K562 (cell line): ENCODE data around the gene COL9A2. TPM values are rescaled to one million over a fixed set of nuclear protein-coding genes. Genes with fewer than 3 reads are reported as not detected.
A peak's percentile ranks its signal among the peaks of the same experiment; 100 is the strongest.

ENCODE experiments used
- BCOR ChIP-seq: fragments of 450-650 bp; IDR thresholded peaks from 2 replicates; pipeline ENCODE4 v1.6.1; 2016
- BDP1 ChIP-seq: IDR thresholded peaks from 3 replicates; pipeline ENCODE4 v1.6.1; 2011; ENCODE audit not compliant: insufficient read length, insufficient read depth
- CREM ChIP-seq: IDR thresholded peaks from 2 replicates; pipeline ENCODE4 v1.6.1; 2014; ENCODE audit warnings: antibody characterized with exemption, low read depth
- DACH1 ChIP-seq: fragments of 450-650 bp; IDR thresholded peaks from 2 replicates; pipeline ENCODE4 v1.6.1; 2018; ENCODE audit not compliant: partially characterized antibody
- DMBX1 ChIP-seq: fragments of 250-450 bp; sonication (Bioruptor Pico); IDR thresholded peaks from 2 replicates; pipeline ENCODE4 v1.8.0; 2022; ENCODE audit warnings: inconsistent platforms, mild to moderate bottlenecking, moderate library complexity, borderline replicate concordance
- FOSL1 ChIP-seq: fragments of 200-800 bp; sonication (Bioruptor generic); conservative IDR thresholded peaks from 2 replicates; pipeline ENCODE4 v1.6.1; 2016; ENCODE audit warnings: missing genetic modification characterization, missing compliant biosample characterization
- FOXM1 ChIP-seq, 2 experiments: fragments of 450-650 bp in 1 of 2; sonication (generic) in 1 of 2; formaldehyde crosslinking in 1 of 2; IDR thresholded peaks; 2 replicates each; pipeline versions ENCODE4 v1.6.1 to v1.9.0; 2017 to 2022; ENCODE audit warnings: low read depth in 2 of 2, mild to moderate bottlenecking in 2 of 2, missing genetic modification reagents in 1 of 2, moderate library complexity in 1 of 2
- HDAC3 ChIP-seq: fragments of 450-650 bp; IDR thresholded peaks from 2 replicates; pipeline ENCODE4 v1.6.1; 2018; ENCODE audit warnings: borderline replicate concordance, mild to moderate bottlenecking, moderate library complexity; ENCODE audit not compliant: partially characterized antibody
- LARP7 ChIP-seq: fragments of 450-650 bp; IDR thresholded peaks from 2 replicates; pipeline ENCODE4 v1.6.1; 2016
- POLR2G ChIP-seq: fragments of 200-400 bp; formaldehyde crosslinking; IDR thresholded peaks from 2 replicates; pipeline ENCODE4 v1.6.1; 2017; ENCODE audit warnings: low read depth, mild to moderate bottlenecking, antibody characterized with exemption, low read length, moderate library complexity
- POLR3A ChIP-seq: IDR thresholded peaks from 2 replicates; pipeline ENCODE4 v1.6.1; 2011; ENCODE audit warnings: borderline replicate concordance, mild to moderate bottlenecking, moderate library complexity; ENCODE audit not compliant: insufficient read length, insufficient read depth; ENCODE audit errors: extremely low read depth
- PPARD ChIP-seq: fragments of 250-450 bp; sonication (Bioruptor Pico); IDR thresholded peaks from 2 replicates; pipeline ENCODE4 v1.8.0; 2022; ENCODE audit warnings: inconsistent platforms, mild to moderate bottlenecking, moderate library complexity
- PTTG1 ChIP-seq: fragments of 450-650 bp; IDR thresholded peaks from 2 replicates; pipeline ENCODE4 v1.6.1; 2016; ENCODE audit warnings: low read depth, mild to moderate bottlenecking, missing genetic modification characterization, missing compliant biosample characterization
- SMAD1 ChIP-seq: fragments of 150-350 bp; IDR thresholded peaks from 2 replicates; pipeline ENCODE4 v1.6.1; 2014; ENCODE audit warnings: low read length, low read depth; ENCODE audit not compliant: partially characterized antibody
- SMARCB1 ChIP-seq: IDR thresholded peaks from 2 replicates; pipeline ENCODE4 v1.6.1; 2011; ENCODE audit warnings: improper control_type of control experiment, low read depth; ENCODE audit not compliant: insufficient read length
- SNRNP70 ChIP-seq: fragments of 200-400 bp; formaldehyde crosslinking; optimal IDR thresholded peaks from 2 replicates; pipeline ENCODE3; 2017; ENCODE audit warnings: low read depth, low read length
- ZEB2 ChIP-seq: fragments of 450-650 bp; IDR thresholded peaks from 2 replicates; pipeline ENCODE4 v1.6.1; 2016
- ZNF384 ChIP-seq: IDR thresholded peaks from 2 replicates; pipeline ENCODE4 v1.6.1; 2012; ENCODE audit warnings: low read depth, low read length, improper control_type of control experiment
- ZNF507 ChIP-seq: conservative IDR thresholded peaks from 2 replicates; pipeline ENCODE4 v1.6.1; 2017; ENCODE audit warnings: missing genetic modification characterization, missing compliant biosample characterization
- ZNF780A ChIP-seq: fragments of 250-450 bp; sonication (Bioruptor Pico); IDR thresholded peaks from 2 replicates; pipeline ENCODE4 v1.5.0; 2021; ENCODE audit warnings: mild to moderate bottlenecking
- ZNF79 ChIP-seq: fragments of 250-450 bp; sonication (Bioruptor Pico); IDR thresholded peaks from 2 replicates; pipeline ENCODE4 v1.4.0; 2020; ENCODE audit warnings: low read depth, mild to moderate bottlenecking, moderate library complexity
- polyA plus RNA-seq, 8 experiments: library from polyadenylated mRNA; depleted of rRNA in 4 of 8; stranded (reverse) in 5 of 8; unstranded in 3 of 8; fragments of >200 nt; fragmentation: Nextera tagmentation in 2 of 8; fragmentation: Illumina TruSeq in 1 of 8; extraction: Ambion mirVana in 2 of 8; extraction: Trizol in 1 of 8; gene quantifications; 2 replicates each; pipeline versions ENCODE4 v1.2.1 to v1.2.3, GENCODE V29; 2011 to 2014; ENCODE audit warnings: inconsistent platforms in 1 of 8, missing spikeins in 1 of 8
- total RNA-seq, 7 experiments: library from RNA; depleted of rRNA in 6 of 7; stranded (reverse); fragments of >200 nt in 6 of 7; fragmentation: Illumina TruSeq in 2 of 7; extraction: Trizol in 2 of 7; gene quantifications; 2 replicates each; pipeline versions ENCODE4 v1.2.1 to v1.2.3, GENCODE V29; 2011 to 2021; ENCODE audit warnings: low replicate concordance in 1 of 7
- TF ChIP-seq, protein P1 (sequence below): fragments of 250-450 bp; sonication (Bioruptor Pico); IDR thresholded peaks from 2 replicates; pipeline ENCODE4 v1.5.0; 2020; ENCODE audit warnings: mild to moderate bottlenecking, borderline replicate concordance
- TF ChIP-seq, protein P2 (sequence below): fragments of 450-650 bp; IDR thresholded peaks from 2 replicates; pipeline ENCODE4 v1.6.1; 2018; ENCODE audit warnings: mild to moderate bottlenecking, low read depth; ENCODE audit not compliant: partially characterized antibody
- TF ChIP-seq, protein P3 (sequence below): fragments of 250-450 bp; sonication (Bioruptor Pico); IDR thresholded peaks from 2 replicates; pipeline ENCODE4 v1.4.0; 2020; ENCODE audit warnings: mild to moderate bottlenecking, moderate library complexity

COL9A2 gene
- total and polyA plus RNA-seq, 9 of the 15 experiments (the other 6 are each of a cell fraction or from before 2014, with no cell fraction given) = 0.03 to 2.2 (median 0.31) TPM

- TF ChIP-seq LARP7 (peak; percentile 74; the same call in 1 of the 2 replicates), PTTG1 (tag) (no peak), SNRNP70 (no peak), SMAD1 (no peak), HDAC3 (peak; percentile 29), PPARD (CRISPR knock-in tag) (no peak), ZNF79 (CRISPR knock-in tag) (no peak), ZNF384 (no peak), FOSL1 (tag) (no peak), POLR2G (peak; percentile 88), ZNF507 (tag) (no peak), DMBX1 (CRISPR knock-in tag) (0 out of 2 replicates have a peak, but pooled peaks have one; percentile 64), ZEB2 (peak; percentile 100), CREM (peak; percentile 94), BCOR (peak; percentile 86), FOXM1 (IDR thresholded peaks at IDR 0.05; ENCODE audit: low read depth) (peak; percentile 70), FOXM1 (CRISPR knock-in tag; IDR thresholded peaks at IDR 0.05; ENCODE audit: low read depth) (peak; percentile 98), DACH1 (no peak), SMARCB1 (peak; percentile 92), BDP1 (no peak), ZNF780A (CRISPR knock-in tag) (no peak), POLR3A (no peak)
- TF ChIP-seq, protein P1, sequence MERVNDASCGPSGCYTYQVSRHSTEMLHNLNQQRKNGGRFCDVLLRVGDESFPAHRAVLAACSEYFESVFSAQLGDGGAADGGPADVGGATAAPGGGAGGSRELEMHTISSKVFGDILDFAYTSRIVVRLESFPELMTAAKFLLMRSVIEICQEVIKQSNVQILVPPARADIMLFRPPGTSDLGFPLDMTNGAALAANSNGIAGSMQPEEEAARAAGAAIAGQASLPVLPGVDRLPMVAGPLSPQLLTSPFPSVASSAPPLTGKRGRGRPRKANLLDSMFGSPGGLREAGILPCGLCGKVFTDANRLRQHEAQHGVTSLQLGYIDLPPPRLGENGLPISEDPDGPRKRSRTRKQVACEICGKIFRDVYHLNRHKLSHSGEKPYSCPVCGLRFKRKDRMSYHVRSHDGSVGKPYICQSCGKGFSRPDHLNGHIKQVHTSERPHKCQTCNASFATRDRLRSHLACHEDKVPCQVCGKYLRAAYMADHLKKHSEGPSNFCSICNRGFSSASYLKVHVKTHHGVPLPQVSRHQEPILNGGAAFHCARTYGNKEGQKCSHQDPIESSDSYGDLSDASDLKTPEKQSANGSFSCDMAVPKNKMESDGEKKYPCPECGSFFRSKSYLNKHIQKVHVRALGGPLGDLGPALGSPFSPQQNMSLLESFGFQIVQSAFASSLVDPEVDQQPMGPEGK (CRISPR knock-in tag) = peak; percentile 63; the same call in 1 of the 2 replicates
- TF ChIP-seq, protein P2, sequence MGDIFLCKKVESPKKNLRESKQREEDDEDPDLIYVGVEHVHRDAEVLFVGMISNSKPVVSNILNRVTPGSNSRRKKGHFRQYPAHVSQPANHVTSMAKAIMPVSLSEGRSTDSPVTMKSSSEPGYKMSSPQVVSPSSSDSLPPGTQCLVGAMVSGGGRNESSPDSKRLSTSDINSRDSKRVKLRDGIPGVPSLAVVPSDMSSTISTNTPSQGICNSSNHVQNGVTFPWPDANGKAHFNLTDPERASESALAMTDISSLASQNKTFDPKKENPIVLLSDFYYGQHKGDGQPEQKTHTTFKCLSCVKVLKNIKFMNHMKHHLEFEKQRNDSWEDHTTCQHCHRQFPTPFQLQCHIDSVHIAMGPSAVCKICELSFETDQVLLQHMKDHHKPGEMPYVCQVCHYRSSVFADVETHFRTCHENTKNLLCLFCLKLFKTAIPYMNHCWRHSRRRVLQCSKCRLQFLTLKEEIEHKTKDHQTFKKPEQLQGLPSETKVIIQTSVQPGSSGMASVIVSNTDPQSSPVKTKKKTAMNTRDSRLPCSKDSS = no peak
- TF ChIP-seq, protein P3, sequence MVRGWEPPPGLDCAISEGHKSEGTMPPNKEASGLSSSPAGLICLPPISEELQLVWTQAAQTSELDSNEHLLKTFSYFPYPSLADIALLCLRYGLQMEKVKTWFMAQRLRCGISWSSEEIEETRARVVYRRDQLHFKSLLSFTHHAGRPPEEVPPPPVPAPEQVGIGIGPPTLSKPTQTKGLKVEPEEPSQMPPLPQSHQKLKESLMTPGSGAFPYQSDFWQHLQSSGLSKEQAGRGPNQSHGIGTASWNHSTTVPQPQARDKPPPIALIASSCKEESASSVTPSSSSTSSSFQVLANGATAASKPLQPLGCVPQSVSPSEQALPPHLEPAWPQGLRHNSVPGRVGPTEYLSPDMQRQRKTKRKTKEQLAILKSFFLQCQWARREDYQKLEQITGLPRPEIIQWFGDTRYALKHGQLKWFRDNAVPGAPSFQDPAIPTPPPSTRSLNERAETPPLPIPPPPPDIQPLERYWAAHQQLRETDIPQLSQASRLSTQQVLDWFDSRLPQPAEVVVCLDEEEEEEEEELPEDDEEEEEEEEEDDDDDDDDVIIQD (CRISPR knock-in tag) = peak; percentile 71; the same call in 1 of the 2 replicates
These were observed 59.2 kb downstream of the COL9A2 start, which contains the start of gene ZMPSTE24 (continued) for GRCh38 chr1:40257688-40258444.
